WTC11 (cell line): ENCODE data around the gene C1R. TPM values are rescaled to one million over a fixed set of nuclear protein-coding genes. Genes with fewer than 3 reads are reported as not detected.

ENCODE experiments used
- ATAC-seq: fragments of 200-7000 bp; cut with Tn5 transposase; 2 replicates; pipeline ENCODE4 v1.10.0; 2021; ENCODE audit warnings: mild to moderate bottlenecking, moderate library complexity
- CTCF ChIA-PET: fragments of 300-600 bp; sonication (Branson Sonifier 250); formaldehyde crosslinking; loops from one replicate; lab custom pipeline; 2021; ENCODE audit warnings: antibody characterized with exemption; lab: Charles Lee
- POLR2A ChIA-PET: fragments of 350-600 bp; sonication (Branson Sonifier 250); formaldehyde crosslinking; loops from one replicate; lab custom pipeline; 2021; ENCODE audit warnings: antibody characterized with exemption; lab: Charles Lee
- DNase-seq: peaks from one replicate; pipeline ENCODE4 v3.0.0; 2021; ENCODE audit warnings: low spot score
- H3K27ac Mint-ChIP-seq: 2 replicates; pipeline ENCODE4 v1.8.0; 2021; ENCODE audit warnings: mixed read lengths
- H3K27me3 Mint-ChIP-seq: 2 replicates; pipeline ENCODE4 v1.8.0; 2021; ENCODE audit warnings: low read depth, mild to moderate bottlenecking, moderate library complexity, mixed read lengths
- H3K36me3 Mint-ChIP-seq: 2 replicates; pipeline ENCODE4 v1.8.0; 2021; ENCODE audit warnings: mixed read lengths
- H3K4me1 Mint-ChIP-seq: 2 replicates; pipeline ENCODE4 v1.8.0; 2022; ENCODE audit warnings: mixed read lengths
- H3K4me3 Mint-ChIP-seq: 2 replicates; pipeline ENCODE4 v1.8.0; 2021; ENCODE audit warnings: mild to moderate bottlenecking, moderate library complexity, mixed read lengths
- H3K9me3 Mint-ChIP-seq: 2 replicates; pipeline ENCODE4 v1.8.0; 2021; ENCODE audit warnings: mixed read lengths
- CREB1 ChIP-seq: sonication (generic); formaldehyde crosslinking; IDR thresholded peaks from 2 replicates; pipeline ENCODE4 v1.8.0; 2023; ENCODE audit warnings: mild to moderate bottlenecking, missing genetic modification reagents
- ELF4 ChIP-seq: sonication (generic); formaldehyde crosslinking; IDR thresholded peaks from 2 replicates; pipeline ENCODE4 v1.8.1; 2022; ENCODE audit warnings: low read depth, mild to moderate bottlenecking, moderate library complexity, missing genetic modification reagents
- EMX1 ChIP-seq: fragments of 250-450 bp; sonication (Bioruptor Pico); IDR thresholded peaks from 2 replicates; pipeline ENCODE4 v1.8.0; 2021; ENCODE audit warnings: mild to moderate bottlenecking
- FOXK1 ChIP-seq: sonication (generic); formaldehyde crosslinking; IDR thresholded peaks from 2 replicates; pipeline ENCODE4 v1.8.0; 2022; ENCODE audit warnings: mild to moderate bottlenecking, moderate library complexity, missing genetic modification reagents
- FOXP1 ChIP-seq: sonication (generic); formaldehyde crosslinking; IDR thresholded peaks from 2 replicates; pipeline ENCODE4 v1.8.0; 2022; ENCODE audit warnings: missing genetic modification reagents, mild to moderate bottlenecking, moderate library complexity, borderline replicate concordance
- GTF2I ChIP-seq: fragments of 250-450 bp; sonication (Bioruptor Pico); conservative IDR thresholded peaks from 2 replicates; pipeline ENCODE4 v1.4.0; 2021; ENCODE audit warnings: mild to moderate bottlenecking
- KAT7 ChIP-seq: sonication (generic); formaldehyde crosslinking; IDR thresholded peaks from 2 replicates; pipeline ENCODE4 v1.8.1; 2023; ENCODE audit warnings: missing genetic modification reagents, mild to moderate bottlenecking, borderline replicate concordance
- MXD4 ChIP-seq: fragments of 250-450 bp; sonication (Bioruptor Pico); IDR thresholded peaks from 2 replicates; pipeline ENCODE4 v1.8.0; 2021; ENCODE audit warnings: mild to moderate bottlenecking, moderate library complexity, borderline replicate concordance
- MYBL2 ChIP-seq: sonication (generic); formaldehyde crosslinking; IDR thresholded peaks from 2 replicates; pipeline ENCODE4 v1.8.1; 2023; ENCODE audit warnings: mild to moderate bottlenecking, moderate library complexity, missing genetic modification reagents
- NFYB ChIP-seq: sonication (generic); formaldehyde crosslinking; conservative IDR thresholded peaks from 2 replicates; pipeline ENCODE4 v1.8.0; 2022; ENCODE audit warnings: low read depth, missing genetic modification reagents
- NR3C1 ChIP-seq: sonication (generic); formaldehyde crosslinking; conservative IDR thresholded peaks from 2 replicates; pipeline ENCODE4 v1.8.1; 2023; ENCODE audit warnings: low read depth, mild to moderate bottlenecking, missing genetic modification reagents
- TCF7 ChIP-seq: sonication (generic); formaldehyde crosslinking; IDR thresholded peaks from 2 replicates; pipeline ENCODE4 v1.8.0; 2022; ENCODE audit warnings: mild to moderate bottlenecking, low read depth, missing genetic modification reagents, moderate library complexity
- TP53 ChIP-seq: sonication (generic); formaldehyde crosslinking; IDR thresholded peaks from 2 replicates; pipeline ENCODE4 v1.8.1; 2023; ENCODE audit warnings: mild to moderate bottlenecking, missing genetic modification reagents
- ZBTB21 ChIP-seq: sonication (generic); formaldehyde crosslinking; IDR thresholded peaks from 2 replicates; pipeline ENCODE4 v1.8.1; 2023; ENCODE audit warnings: mild to moderate bottlenecking, missing genetic modification reagents, borderline replicate concordance
- ZNF121 ChIP-seq: sonication (generic); formaldehyde crosslinking; IDR thresholded peaks from 2 replicates; pipeline ENCODE4 v1.8.0; 2023; ENCODE audit warnings: missing genetic modification reagents
- ZNF138 ChIP-seq: sonication (generic); formaldehyde crosslinking; conservative IDR thresholded peaks from 2 replicates; pipeline ENCODE4 v1.8.1; 2022; ENCODE audit warnings: mild to moderate bottlenecking, moderate library complexity, missing genetic modification reagents
- ZNF416 ChIP-seq: fragments of 250-450 bp; sonication (Bioruptor Pico); IDR thresholded peaks from 2 replicates; pipeline ENCODE4 v1.9.0; 2021; ENCODE audit warnings: mild to moderate bottlenecking, inconsistent platforms
- ZNF671 ChIP-seq: fragments of 250-450 bp; sonication (Bioruptor Pico); IDR thresholded peaks from 2 replicates; pipeline ENCODE4 v1.8.0; 2021; ENCODE audit warnings: mild to moderate bottlenecking
- total RNA-seq: library from RNA; stranded (reverse); gene quantifications from 3 replicates; pipeline ENCODE4 v1.2.3, GENCODE V29; 2021
- TF ChIP-seq, protein P1 (sequence below): sonication (generic); formaldehyde crosslinking; IDR thresholded peaks from 2 replicates; pipeline ENCODE4 v1.8.0; 2023; ENCODE audit warnings: mild to moderate bottlenecking, missing genetic modification reagents
- TF ChIP-seq, protein P2 (sequence below): sonication (generic); formaldehyde crosslinking; IDR thresholded peaks from 2 replicates; pipeline ENCODE4 v1.8.1; 2023; ENCODE audit warnings: mild to moderate bottlenecking, missing genetic modification reagents
- TF ChIP-seq, protein P3 (sequence below): sonication (generic); formaldehyde crosslinking; IDR thresholded peaks from 2 replicates; pipeline ENCODE4 v1.8.0; 2022; ENCODE audit warnings: mild to moderate bottlenecking, missing genetic modification reagents
- TF ChIP-seq, protein P4 (sequence below): fragments of 250-450 bp; sonication (Bioruptor Pico); IDR thresholded peaks from 2 replicates; pipeline ENCODE4 v1.9.0; 2021; ENCODE audit warnings: moderate library complexity, mild to moderate bottlenecking, inconsistent platforms, borderline replicate concordance
- TF ChIP-seq, protein P5 (sequence below): fragments of 250-450 bp; sonication (Bioruptor Pico); conservative IDR thresholded peaks from 2 replicates; pipeline ENCODE4 v1.9.0; 2021; ENCODE audit warnings: mild to moderate bottlenecking
- TF ChIP-seq, protein P6 (sequence below): sonication (generic); formaldehyde crosslinking; IDR thresholded peaks from 2 replicates; pipeline ENCODE4 v1.8.1; 2023; ENCODE audit warnings: mild to moderate bottlenecking, missing genetic modification reagents
- TF ChIP-seq, protein P7 (sequence below): sonication (generic); formaldehyde crosslinking; IDR thresholded peaks from 2 replicates; pipeline ENCODE4 v1.8.0; 2023; ENCODE audit warnings: missing genetic modification reagents
- TF ChIP-seq, protein P8 (sequence below): sonication (generic); formaldehyde crosslinking; IDR thresholded peaks from 2 replicates; pipeline ENCODE4 v1.8.0; 2022; ENCODE audit warnings: mild to moderate bottlenecking, missing genetic modification reagents

C1R gene
- total RNA-seq, 1 experiment from 2014 or later = 8.4 TPM

DNA sequence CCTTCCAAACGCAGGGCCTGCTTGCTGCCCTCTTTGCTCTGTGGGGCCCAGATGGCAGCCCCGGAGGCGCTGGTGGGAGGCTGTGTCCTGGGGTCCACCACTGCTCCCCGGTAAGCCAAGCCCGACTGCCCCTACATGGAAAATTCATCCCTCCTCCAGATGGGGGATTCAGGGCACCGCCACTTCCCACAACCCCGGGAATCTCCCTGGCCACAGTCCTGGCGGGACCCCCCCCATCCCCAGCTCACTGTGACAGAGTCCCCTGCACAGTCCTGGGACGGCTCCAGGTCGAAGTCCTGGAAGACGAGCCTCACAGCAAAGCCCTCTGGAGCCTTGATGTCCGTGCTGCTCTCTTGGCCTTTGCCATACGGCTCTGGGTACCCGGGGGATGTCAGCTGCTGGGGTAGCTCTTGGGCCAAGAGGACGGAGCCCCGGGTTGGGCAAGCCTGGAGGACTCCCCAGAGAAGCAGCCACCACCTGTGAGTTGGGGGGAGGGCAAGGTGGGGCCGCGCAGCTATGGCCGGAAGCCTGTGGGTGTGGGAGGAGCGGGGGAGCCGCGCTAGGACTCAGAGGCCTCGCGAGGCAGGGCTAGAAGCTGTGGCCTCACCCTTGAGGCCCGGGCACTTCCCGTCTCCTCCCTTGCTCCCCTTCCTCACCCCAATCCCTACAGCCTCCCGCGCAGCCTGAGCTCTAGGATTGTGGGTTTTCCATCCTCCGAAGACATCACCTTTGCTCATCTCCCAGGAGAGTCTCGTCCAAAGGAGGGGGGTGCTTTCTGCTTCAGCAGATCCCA lies 16.0 kb upstream of the C1R start:
- peak overlapping the region; percentile 78 for H3K27ac Mint-ChIP-seq
- peaks cover 18% of the 10 kb centered on the region for H3K36me3 Mint-ChIP-seq
- ATAC-seq = peak; percentile 84
- ChIA-PET POLR2A (interaction anchor here (0.9 to 2.5 kb wide), 8 partner anchors 13 to 236 kb away, joined by 3 to 19 read pairs (median 6); partner anchors contain the start of genes C12orf57, C1S, RNU7-1 and SPSB2), CTCF (interaction anchor here (0.6 to 3.6 kb wide), 44 partner anchors 9 to 307 kb away, joined by 3 to 63 read pairs (median 5); partner anchors contain the start of genes C12orf57, C1R, C1S and CLSTN3)
- H3K9me3 Mint-ChIP-seq = peaks cover 12% of the 10 kb centered on the region
- H3K4me1 Mint-ChIP-seq = peaks cover 8% of the 10 kb centered on the region
- peak overlapping the region; percentile 89 for H3K4me3 Mint-ChIP-seq
- peak; percentile 69 for DNase-seq
- no peaks in the 10 kb centered on the region for H3K27me3 Mint-ChIP-seq
- TF ChIP-seq, protein P1, sequence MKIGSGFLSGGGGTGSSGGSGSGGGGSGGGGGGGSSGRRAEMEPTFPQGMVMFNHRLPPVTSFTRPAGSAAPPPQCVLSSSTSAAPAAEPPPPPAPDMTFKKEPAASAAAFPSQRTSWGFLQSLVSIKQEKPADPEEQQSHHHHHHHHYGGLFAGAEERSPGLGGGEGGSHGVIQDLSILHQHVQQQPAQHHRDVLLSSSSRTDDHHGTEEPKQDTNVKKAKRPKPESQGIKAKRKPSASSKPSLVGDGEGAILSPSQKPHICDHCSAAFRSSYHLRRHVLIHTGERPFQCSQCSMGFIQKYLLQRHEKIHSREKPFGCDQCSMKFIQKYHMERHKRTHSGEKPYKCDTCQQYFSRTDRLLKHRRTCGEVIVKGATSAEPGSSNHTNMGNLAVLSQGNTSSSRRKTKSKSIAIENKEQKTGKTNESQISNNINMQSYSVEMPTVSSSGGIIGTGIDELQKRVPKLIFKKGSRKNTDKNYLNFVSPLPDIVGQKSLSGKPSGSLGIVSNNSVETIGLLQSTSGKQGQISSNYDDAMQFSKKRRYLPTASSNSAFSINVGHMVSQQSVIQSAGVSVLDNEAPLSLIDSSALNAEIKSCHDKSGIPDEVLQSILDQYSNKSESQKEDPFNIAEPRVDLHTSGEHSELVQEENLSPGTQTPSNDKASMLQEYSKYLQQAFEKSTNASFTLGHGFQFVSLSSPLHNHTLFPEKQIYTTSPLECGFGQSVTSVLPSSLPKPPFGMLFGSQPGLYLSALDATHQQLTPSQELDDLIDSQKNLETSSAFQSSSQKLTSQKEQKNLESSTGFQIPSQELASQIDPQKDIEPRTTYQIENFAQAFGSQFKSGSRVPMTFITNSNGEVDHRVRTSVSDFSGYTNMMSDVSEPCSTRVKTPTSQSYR (CRISPR knock-in tag) = no peak
- TF ChIP-seq MYBL2 (CRISPR knock-in tag) = no peak
- TF ChIP-seq TCF7 (CRISPR knock-in tag) = peak; percentile 42; the same call in 1 of the 2 replicates
- TF ChIP-seq ZNF671 = no peak
- TF ChIP-seq ZNF121 (CRISPR knock-in tag) = peak; percentile 95
- TF ChIP-seq ZNF416 (CRISPR knock-in tag) = no peak
- no peak for TF ChIP-seq FOXK1 (CRISPR knock-in tag)
- 0 out of 2 replicates have a peak, but pooled peaks have one; percentile 32 for TF ChIP-seq NFYB
- 0 out of 2 replicates have a peak, but pooled peaks have one; percentile 5 for TF ChIP-seq GTF2I
- TF ChIP-seq, protein P2, sequence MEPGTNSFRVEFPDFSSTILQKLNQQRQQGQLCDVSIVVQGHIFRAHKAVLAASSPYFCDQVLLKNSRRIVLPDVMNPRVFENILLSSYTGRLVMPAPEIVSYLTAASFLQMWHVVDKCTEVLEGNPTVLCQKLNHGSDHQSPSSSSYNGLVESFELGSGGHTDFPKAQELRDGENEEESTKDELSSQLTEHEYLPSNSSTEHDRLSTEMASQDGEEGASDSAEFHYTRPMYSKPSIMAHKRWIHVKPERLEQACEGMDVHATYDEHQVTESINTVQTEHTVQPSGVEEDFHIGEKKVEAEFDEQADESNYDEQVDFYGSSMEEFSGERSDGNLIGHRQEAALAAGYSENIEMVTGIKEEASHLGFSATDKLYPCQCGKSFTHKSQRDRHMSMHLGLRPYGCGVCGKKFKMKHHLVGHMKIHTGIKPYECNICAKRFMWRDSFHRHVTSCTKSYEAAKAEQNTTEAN = 0 out of 2 replicates have a peak, but pooled peaks have one; percentile 53
- TF ChIP-seq EMX1 (CRISPR knock-in tag) = no peak
- TF ChIP-seq FOXP1 (CRISPR knock-in tag) = peak; percentile 74; the same call in 1 of the 2 replicates
- TF ChIP-seq, protein P3, sequence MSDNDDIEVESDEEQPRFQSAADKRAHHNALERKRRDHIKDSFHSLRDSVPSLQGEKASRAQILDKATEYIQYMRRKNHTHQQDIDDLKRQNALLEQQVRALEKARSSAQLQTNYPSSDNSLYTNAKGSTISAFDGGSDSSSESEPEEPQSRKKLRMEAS = no peak; the same call in 1 of the 2 replicates
- no peak for TF ChIP-seq NR3C1 (CRISPR knock-in tag)
- no peak for TF ChIP-seq MXD4
- TF ChIP-seq, protein P4, sequence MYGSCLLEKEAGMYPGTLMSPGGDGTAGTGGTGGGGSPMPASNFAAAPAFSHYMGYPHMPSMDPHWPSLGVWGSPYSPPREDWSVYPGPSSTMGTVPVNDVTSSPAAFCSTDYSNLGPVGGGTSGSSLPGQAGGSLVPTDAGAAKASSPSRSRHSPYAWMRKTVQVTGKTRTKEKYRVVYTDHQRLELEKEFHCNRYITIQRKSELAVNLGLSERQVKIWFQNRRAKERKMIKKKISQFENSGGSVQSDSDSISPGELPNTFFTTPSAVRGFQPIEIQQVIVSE (CRISPR knock-in tag) = no peak
- TF ChIP-seq, protein P5, sequence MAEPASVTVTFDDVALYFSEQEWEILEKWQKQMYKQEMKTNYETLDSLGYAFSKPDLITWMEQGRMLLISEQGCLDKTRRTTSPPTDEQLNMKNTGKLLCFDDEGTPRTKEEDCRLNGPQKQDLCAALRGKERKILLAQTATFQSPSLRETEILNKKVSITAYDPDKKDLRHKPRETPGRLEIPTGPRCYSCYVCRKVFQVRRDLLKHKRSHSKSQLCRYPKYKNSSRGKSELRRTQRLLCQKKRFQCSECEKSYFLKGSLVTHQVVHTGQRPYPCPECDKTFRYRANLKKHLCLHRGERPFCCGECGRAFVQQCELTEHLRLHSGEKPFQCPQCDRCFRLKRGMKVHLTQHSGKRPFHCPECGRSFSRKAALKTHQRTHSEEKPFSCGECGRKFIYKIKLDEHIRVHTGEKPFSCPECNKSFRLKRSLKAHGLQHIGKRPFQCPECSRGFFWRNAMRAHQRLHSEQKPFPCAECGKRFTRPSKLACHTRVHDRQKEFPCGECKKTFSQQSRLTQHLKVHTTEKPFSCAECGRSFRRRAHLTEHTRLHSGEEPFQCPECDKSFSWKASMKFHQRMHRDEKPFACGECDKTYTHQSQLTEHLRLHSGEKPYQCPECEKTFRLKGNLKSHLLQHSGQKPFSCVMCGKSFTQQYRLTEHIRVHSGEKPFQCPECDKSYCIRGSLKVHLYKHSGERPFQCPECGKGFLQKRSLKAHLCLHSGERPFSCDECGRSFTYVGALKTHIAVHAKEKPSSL (CRISPR knock-in tag) = no peak
- no peak for TF ChIP-seq CREB1 (CRISPR knock-in tag)
- TF ChIP-seq, protein P6, sequence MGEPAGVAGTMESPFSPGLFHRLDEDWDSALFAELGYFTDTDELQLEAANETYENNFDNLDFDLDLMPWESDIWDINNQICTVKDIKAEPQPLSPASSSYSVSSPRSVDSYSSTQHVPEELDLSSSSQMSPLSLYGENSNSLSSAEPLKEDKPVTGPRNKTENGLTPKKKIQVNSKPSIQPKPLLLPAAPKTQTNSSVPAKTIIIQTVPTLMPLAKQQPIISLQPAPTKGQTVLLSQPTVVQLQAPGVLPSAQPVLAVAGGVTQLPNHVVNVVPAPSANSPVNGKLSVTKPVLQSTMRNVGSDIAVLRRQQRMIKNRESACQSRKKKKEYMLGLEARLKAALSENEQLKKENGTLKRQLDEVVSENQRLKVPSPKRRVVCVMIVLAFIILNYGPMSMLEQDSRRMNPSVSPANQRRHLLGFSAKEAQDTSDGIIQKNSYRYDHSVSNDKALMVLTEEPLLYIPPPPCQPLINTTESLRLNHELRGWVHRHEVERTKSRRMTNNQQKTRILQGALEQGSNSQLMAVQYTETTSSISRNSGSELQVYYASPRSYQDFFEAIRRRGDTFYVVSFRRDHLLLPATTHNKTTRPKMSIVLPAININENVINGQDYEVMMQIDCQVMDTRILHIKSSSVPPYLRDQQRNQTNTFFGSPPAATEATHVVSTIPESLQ (CRISPR knock-in tag) = no peak
- no peak for TF ChIP-seq TP53 (CRISPR knock-in tag)
- TF ChIP-seq ZNF138 (CRISPR knock-in tag) = no peak
- no peak for TF ChIP-seq ZBTB21 (CRISPR knock-in tag)
- TF ChIP-seq, protein P7, sequence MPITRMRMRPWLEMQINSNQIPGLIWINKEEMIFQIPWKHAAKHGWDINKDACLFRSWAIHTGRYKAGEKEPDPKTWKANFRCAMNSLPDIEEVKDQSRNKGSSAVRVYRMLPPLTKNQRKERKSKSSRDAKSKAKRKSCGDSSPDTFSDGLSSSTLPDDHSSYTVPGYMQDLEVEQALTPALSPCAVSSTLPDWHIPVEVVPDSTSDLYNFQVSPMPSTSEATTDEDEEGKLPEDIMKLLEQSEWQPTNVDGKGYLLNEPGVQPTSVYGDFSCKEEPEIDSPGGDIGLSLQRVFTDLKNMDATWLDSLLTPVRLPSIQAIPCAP (CRISPR knock-in tag) = no peak
- TF ChIP-seq, protein P8, sequence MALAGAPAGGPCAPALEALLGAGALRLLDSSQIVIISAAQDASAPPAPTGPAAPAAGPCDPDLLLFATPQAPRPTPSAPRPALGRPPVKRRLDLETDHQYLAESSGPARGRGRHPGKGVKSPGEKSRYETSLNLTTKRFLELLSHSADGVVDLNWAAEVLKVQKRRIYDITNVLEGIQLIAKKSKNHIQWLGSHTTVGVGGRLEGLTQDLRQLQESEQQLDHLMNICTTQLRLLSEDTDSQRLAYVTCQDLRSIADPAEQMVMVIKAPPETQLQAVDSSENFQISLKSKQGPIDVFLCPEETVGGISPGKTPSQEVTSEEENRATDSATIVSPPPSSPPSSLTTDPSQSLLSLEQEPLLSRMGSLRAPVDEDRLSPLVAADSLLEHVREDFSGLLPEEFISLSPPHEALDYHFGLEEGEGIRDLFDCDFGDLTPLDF = 0 out of 2 replicates have a peak, but pooled peaks have one; percentile 38
- TF ChIP-seq KAT7 (CRISPR knock-in tag) = peak; percentile 30; the same call in 1 of the 2 replicates
- no peak for TF ChIP-seq ELF4
